Urothelium cell line (cell line): ENCODE results near the gene TSC2.

ENCODE experiments used
- DNase-seq: peaks from one replicate; pipeline ENCODE4 v3.0.0; 2011; ENCODE audit warnings: low spot score, mixed read lengths
- FAIRE-seq: peaks from 2 replicates; lab custom pipeline; 2011; peaks lifted over from hg19 to GRCh38; lab: Jason Lieb, UNC

TSC2 gene

DNA sequence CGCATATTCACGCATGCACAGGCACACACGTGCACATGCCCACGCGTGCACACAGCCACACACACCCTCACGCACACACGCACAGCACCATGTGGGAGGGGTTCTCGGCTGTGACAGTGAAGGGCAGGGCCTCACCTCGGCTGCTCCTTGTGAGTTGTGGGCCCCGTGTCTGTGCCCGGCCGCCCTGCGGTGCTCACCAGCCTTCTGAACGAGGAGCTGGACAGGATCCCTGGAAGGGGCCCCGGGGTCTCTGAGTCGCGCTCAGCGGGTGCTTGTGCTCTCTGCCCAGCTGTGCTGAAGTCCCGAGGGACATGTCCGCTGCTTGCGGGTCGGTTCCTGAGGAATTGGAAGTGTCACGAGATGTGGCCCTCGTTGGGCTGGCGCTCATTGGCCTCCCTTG is 16.1 kb downstream of the TSC2 start:
- DNase-seq, result no peak
- FAIRE-seq, result no peak

DNA sequence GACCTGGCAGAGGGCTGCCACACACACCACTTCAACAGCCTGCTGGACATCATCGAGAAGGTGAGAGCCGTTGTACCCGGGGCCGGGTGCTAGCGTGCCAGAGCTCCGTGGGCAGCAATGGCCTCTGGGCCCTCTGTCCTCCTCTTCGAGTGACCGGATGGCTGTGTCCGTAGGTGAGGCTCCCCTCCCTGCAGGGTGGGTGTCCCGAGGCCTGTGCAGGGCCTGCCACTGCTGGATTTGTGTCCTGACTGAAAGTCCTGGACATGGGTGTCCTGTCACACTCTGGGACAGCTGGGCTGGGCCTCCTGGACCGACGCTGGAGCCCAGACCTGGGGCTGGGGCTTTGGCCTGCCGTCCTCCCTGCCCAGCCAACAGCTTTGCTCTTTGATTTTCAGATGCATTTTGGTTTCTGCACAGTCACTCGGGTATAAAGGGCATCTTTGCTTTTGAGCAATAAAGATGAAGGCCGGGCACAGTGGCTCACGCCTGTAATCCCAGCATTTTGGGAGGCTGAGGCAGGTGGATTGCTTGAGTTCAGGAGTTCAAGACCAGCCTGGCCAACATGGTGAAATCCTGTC is 16.7 kb downstream of the TSC2 start:
- DNase-seq (no peak), FAIRE-seq (no peak)

- FAIRE-seq, result no peak
- DNase-seq, result no peak
Observed at GRCh38 chr16:2066139-2066538, 18.4 kb downstream of the TSC2 start.

GRCh38 chr16:2070576-2071453 is 23.0 kb downstream of the TSC2 start:
- FAIRE-seq (no peak), DNase-seq (no peak)

DNA sequence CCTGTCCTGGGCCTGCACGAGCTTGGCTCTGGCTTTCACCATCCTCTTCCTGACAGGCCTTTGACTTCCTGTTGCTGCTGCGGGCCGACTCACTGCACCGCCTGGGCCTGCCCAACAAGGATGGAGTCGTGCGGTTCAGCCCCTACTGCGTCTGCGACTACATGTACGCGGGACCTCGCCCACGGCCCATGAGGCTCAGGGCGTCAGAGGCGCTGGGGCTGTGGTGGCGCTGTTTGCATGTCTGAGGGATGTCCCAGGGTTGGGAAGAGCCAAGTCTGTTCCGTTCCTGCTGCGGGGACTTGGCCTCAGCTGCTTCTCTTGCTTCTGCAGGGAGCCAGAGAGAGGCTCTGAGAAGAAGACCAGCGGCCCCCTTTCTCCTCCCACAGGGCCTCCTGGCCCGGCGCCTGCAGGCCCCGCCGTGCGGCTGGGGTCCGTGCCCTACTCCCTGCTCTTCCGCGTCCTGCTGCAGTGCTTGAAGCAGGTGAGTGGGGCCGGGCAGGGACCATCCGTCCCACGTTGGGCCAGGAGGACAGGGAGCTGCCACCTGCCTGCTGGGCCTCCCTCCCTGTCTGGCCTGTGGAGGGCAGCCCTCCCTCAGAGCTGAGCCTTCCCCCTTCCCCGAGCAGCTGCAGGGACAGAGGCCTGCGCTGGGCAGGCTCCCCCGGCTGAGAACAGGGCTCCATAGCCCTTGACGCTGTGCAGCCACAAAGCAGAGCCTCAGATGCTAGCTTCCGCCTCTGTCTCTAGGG is 23.8 kb downstream of the TSC2 start:
- FAIRE-seq (no peak), DNase-seq (no peak)

- no peak for DNase-seq
- FAIRE-seq, result no peak
Observed at GRCh38 chr16:2072926-2073325, 25.1 kb downstream of the TSC2 start.

GRCh38 chr16:2074071-2074470 is 26.3 kb downstream of the TSC2 start:
- FAIRE-seq (no peak), DNase-seq (no peak)

GRCh38 chr16:2075631-2076030 is 27.8 kb downstream of the TSC2 start:
- FAIRE-seq (no peak), DNase-seq (no peak)

- FAIRE-seq, result no peak
Observed at GRCh38 chr16:2076072-2076865, 28.5 kb downstream of the TSC2 start.

DNA sequence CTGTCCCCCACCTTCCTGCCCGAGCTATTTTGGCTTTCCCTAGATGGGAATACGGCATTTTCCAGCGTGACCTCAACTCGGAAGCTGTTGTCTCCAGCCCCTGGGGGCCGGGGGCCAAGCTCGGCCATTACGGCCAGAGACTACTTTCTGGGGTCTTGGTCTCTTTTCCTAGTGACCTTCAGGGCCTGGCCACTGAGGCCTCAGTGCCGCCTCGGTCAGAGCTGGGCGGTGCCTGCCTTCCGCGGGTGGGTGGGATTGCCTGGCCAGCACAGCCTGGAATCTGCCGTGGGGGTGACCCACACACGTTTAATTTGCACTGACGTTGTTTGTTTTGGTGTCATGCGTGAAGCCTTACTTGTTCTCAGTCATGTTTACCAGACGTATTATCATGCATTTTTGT is 29.2 kb downstream of the TSC2 start:
- FAIRE-seq (no peak), DNase-seq (no peak)

More at GRCh38 chr16:2076072-2076865, 28.5 kb downstream of the TSC2 start:
- DNase-seq, result no peak

DNA sequence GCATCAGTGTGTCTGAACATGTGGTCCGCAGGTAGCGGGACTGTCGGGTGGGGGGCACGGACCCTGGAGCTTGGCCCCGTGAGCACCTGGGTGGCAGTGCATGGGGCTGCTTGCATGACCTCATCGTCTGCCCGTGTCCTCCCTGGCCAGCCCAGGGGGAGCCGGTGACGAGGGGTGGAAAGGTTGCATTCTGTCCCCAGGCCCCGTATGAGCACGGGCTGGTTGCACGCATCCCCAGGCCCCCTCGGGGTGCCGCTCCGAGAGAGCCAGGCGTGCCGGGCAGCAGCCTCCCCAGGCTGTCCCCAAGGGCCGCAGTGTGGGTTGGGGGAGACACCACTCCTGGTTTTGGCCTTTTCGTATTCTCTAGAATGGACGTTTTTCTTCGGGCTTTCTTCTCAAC is 29.9 kb downstream of the TSC2 start:
- no peak for DNase-seq
- no peak for FAIRE-seq

DNA sequence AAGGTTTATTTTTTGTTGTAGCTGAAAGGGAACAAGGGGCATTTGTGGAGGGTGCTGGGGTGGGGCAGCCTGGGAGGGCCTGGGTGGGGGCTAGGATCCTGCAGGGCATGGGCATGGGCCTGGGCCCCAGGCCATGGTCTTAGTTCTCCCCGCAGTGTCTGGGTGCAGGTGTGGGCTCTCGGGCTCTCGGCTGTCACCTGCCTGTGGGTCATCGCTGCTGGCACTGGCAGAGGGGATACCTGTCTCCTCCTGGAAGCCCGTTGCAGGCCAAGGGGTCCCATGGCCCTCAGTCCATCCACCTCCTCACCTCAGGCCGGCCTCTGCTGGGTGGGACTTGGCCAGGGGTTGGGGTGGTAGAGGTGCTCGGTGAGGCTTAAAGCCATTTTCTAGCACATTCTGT is 30.3 kb downstream of the TSC2 start:
- DNase-seq (no peak), FAIRE-seq (no peak)

DNA sequence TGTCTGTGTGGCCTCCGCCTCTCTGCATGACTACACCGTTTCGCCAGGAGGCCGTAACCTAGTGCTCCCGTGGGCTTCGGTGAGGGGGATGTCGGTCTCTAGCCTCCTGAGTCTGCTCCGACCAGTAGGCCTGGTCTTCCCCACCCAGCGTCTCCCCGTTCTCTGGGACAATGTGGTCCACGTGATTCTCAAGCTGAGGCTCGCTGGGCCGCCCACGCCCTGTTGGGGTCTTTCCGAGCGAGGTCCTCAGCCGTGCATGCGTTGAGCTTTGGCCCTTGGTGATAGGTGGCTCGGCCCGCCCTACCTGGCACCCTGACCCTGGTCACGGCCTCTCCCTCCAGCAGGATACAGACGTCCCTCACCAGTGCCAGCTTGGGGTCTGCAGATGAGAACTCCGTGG is 30.9 kb downstream of the TSC2 start:
- FAIRE-seq, result no peak
- no peak for DNase-seq

DNA sequence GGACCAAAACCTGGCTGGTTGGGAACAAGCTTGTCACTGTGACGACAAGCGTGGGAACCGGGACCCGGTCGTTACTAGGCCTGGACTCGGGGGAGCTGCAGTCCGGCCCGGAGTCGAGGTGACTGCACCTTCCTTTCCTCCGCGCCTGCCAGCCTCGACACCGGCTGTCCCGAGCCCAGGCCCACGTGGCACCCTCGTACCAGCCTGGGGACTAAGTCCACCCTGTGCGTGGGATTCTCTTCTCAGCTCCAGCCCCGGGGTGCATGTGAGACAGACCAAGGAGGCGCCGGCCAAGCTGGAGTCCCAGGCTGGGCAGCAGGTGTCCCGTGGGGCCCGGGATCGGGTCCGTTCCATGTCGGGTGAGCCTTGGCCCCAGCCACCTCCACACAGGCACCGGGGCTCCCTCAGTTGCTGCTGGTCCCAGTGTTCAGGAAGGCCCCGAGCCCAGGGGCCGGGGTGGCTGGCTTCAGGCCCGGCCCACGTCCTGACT is 31.6 kb downstream of the TSC2 start:
- FAIRE-seq (no peak), DNase-seq (no peak)

DNA sequence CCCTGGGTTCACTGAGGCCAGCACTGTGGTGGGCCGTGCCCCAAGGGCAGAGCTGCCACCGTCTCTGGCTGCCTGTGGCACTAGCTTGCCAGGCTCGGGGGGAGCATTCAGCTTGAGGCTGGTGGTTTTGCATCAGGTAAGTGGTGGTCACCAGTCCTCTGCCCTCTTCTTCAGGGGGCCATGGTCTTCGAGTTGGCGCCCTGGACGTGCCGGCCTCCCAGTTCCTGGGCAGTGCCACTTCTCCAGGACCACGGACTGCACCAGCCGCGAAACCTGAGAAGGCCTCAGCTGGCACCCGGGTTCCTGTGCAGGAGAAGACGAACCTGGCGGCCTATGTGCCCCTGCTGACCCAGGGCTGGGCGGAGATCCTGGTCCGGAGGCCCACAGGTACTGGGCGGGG is 32.2 kb downstream of the TSC2 start:
- FAIRE-seq (no peak), DNase-seq (no peak)

- DNase-seq (no peak), FAIRE-seq (no peak)
Observed at GRCh38 chr16:2081201-2082084, 33.7 kb downstream of the TSC2 start.

- DNase-seq (no peak), FAIRE-seq (no peak)
Observed at GRCh38 chr16:2082171-2082982, 34.6 kb downstream of the TSC2 start.

DNA sequence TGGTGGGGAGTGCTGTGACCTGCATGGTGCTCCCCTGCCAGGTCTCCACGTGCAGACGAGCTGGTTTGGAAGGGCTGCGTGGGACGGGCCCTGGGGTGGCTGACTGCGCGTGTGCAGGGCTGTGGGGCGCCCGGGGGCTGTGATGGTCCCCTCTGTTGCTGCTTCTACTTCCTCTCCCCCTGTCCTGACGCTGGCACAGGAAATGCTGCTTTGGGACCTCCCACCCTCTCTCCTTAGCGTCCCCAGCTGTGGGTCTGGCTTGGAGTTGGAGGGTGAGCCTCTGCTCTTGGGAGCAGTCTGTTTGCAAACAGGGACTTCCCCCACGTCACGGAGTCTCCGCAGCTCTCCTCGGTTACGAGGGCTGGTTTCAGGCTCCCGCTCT is 35.2 kb downstream of the TSC2 start:
- FAIRE-seq (no peak), DNase-seq (no peak)

DNA sequence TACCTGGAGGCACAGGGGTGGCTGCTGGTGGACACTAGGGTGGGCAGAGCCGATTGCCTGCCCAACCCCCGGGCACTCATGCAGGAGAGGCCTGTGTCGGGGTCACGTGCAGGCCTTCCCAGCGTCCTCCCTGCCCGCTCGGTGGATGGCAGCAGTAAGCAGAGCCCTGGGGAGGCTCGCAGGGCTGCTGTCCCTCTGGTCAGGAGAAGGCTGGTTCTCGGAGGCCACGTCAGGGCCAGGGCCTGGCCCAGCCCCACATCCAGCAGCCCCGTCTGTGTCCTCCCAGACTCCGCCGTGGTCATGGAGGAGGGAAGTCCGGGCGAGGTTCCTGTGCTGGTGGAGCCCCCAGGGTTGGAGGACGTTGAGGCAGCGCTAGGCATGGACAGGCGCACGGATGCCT is 35.6 kb downstream of the TSC2 start:
- FAIRE-seq, result no peak
- no peak for DNase-seq
